ENCODE data around the gene IQCF2. TPM values are rescaled to one million over a fixed set of nuclear protein-coding genes. Genes with fewer than 3 reads are reported as not detected.
"Not testable (repeated sequence)": the region's sequence is repeated elsewhere in the genome, so short reads cannot be mapped to it uniquely, and the experiment has no call there.

Gene IQCF2
- polyA plus RNA-seq, 3 donors from 2014 or later: not detected

- DNase-seq: no peak
- Mint-ChIP-seq H3K27ac (no peak overlapping the region), H3K36me3 (no peaks in the 10 kb centered on the region), H3K4me1 (peaks cover 2 to 9% of the 10 kb centered on the region in 2 donors), H3K9me3 (no peaks in the 10 kb centered on the region), H3K27me3 (ENCODE audit: low read depth in 3 of 3) (peaks cover 4 to 10% (median 7%) of the 10 kb centered on the region in 3 donors), H3K4me3 (no peak overlapping the region)
Observed at GRCh38 chr3:51891242-51892039, 30.0 kb downstream of the IQCF2 start.

- Mint-ChIP-seq H3K36me3 (no peaks in the 10 kb centered on the region), H3K9me3 (no peaks in the 10 kb centered on the region), H3K4me3 (no peak overlapping the region), H3K27ac (no peak overlapping the region), H3K27me3 (ENCODE audit: low read depth in 3 of 3) (peaks cover 2 to 12% (median 10%) of the 10 kb centered on the region in 3 donors), H3K4me1 (peaks cover 2 to 9% of the 10 kb centered on the region in 2 donors)
- DNase-seq: no peak
Observed at GRCh38 chr3:51894391-51894790, 33.0 kb downstream of the IQCF2 start.

- no peaks in the 10 kb centered on the region for H3K9me3 Mint-ChIP-seq
- peaks cover 2 to 9% of the 10 kb centered on the region in 2 donors for H3K4me1 Mint-ChIP-seq
- no peak for DNase-seq
- peaks cover 2 to 12% (median 10%) of the 10 kb centered on the region in 3 donors for H3K27me3 Mint-ChIP-seq (ENCODE audit: low read depth in 3 of 3)
- no peaks in the 10 kb centered on the region for H3K36me3 Mint-ChIP-seq
- H3K4me3 Mint-ChIP-seq: no peak overlapping the region
- no peak overlapping the region for H3K27ac Mint-ChIP-seq
Observed at GRCh38 chr3:51894939-51895338, 33.5 kb downstream of the IQCF2 start.

- Mint-ChIP-seq H3K9me3 (no peaks in the 10 kb centered on the region), H3K4me1 (peaks cover under 1 to 3% of the 10 kb centered on the region in 2 donors), H3K4me3 (no peak overlapping the region), H3K36me3 (no peaks in the 10 kb centered on the region), H3K27me3 (ENCODE audit: low read depth in 3 of 3) (peaks cover 3 to 11% (median 10%) of the 10 kb centered on the region in 3 donors), H3K27ac (peak overlapping the region in 1 of 6 donors; percentile 4)
- DNase-seq: no peak
Observed at GRCh38 chr3:51896607-51897305, 35.3 kb downstream of the IQCF2 start.

GRCh38 chr3:51897391-51897790, 36.0 kb downstream of the IQCF2 start:
- Mint-ChIP-seq H3K27me3 (ENCODE audit: low read depth in 3 of 3) (peaks cover 3 to 11% (median 11%) of the 10 kb centered on the region in 3 donors), H3K4me1 (no peaks in the 10 kb centered on the region), H3K36me3 (no peaks in the 10 kb centered on the region), H3K27ac (no peak overlapping the region), H3K4me3 (no peak overlapping the region), H3K9me3 (no peaks in the 10 kb centered on the region)
- DNase-seq: no peak

GRCh38 chr3:51900043-51900442, 38.6 kb downstream of the IQCF2 start:
- DNase-seq, H3K36me3 Mint-ChIP-seq, H3K4me3 Mint-ChIP-seq, H3K27ac Mint-ChIP-seq, H3K4me1 Mint-ChIP-seq, H3K9me3 Mint-ChIP-seq: not testable (repeated sequence)
- peaks cover 3 to 12% (median 10%) of the 10 kb centered on the region in 3 donors for H3K27me3 Mint-ChIP-seq (ENCODE audit: low read depth in 3 of 3)

GRCh38 chr3:51902361-51902760, 40.9 kb downstream of the IQCF2 start:
- not testable (repeated sequence) for H3K4me1 Mint-ChIP-seq, H3K36me3 Mint-ChIP-seq, H3K27ac Mint-ChIP-seq, H3K9me3 Mint-ChIP-seq, DNase-seq, H3K4me3 Mint-ChIP-seq
- H3K27me3 Mint-ChIP-seq (ENCODE audit: low read depth in 3 of 3): peaks cover 3 to 12% (median 11%) of the 10 kb centered on the region in 3 donors

- peak overlapping the region in 1 of 6 donors; percentile 24 for H3K27ac Mint-ChIP-seq
- no peaks in the 10 kb centered on the region for H3K4me1 Mint-ChIP-seq
- H3K4me3 Mint-ChIP-seq: no peak overlapping the region
- peaks cover 0 to 4% (median 0%) of the 10 kb centered on the region in 3 donors for H3K36me3 Mint-ChIP-seq
- peaks cover 0 to 4% (median 2%) of the 10 kb centered on the region in 6 donors for H3K9me3 Mint-ChIP-seq
- no peak for DNase-seq
- peaks cover 5 to 13% (median 12%) of the 10 kb centered on the region in 3 donors for H3K27me3 Mint-ChIP-seq (ENCODE audit: low read depth in 3 of 3)
Observed at GRCh38 chr3:51904034-51904823, 42.8 kb downstream of the IQCF2 start.

GRCh38 chr3:51908026-51908425, 46.6 kb downstream of the IQCF2 start:
- Mint-ChIP-seq H3K36me3 (peaks cover 0 to 4% (median 0%) of the 10 kb centered on the region in 3 donors), H3K4me3 (no peak overlapping the region), H3K4me1 (no peaks in the 10 kb centered on the region), H3K27ac (no peak overlapping the region), H3K27me3 (ENCODE audit: low read depth in 3 of 3) (peaks cover 2 to 12% (median 10%) of the 10 kb centered on the region in 3 donors), H3K9me3 (peaks cover 0 to 6% (median 3%) of the 10 kb centered on the region in 6 donors)
- DNase-seq: no peak

Other genes starting within 250 kb of the IQCF2 start
- 100 to 1,000 TPM; 101 to 155 (median 131) TPM for gene TEX264, start 190.4 kb upstream of the IQCF2 start, polyA plus RNA-seq
- not detected for gene GRM2, start 154.5 kb upstream of the IQCF2 start, polyA plus RNA-seq
- not detected for gene IQCF6, start 82.4 kb upstream of the IQCF2 start, polyA plus RNA-seq
- gene IQCF5, start 14.0 kb downstream of the IQCF2 start, polyA plus RNA-seq: not detected
- gene IQCF1, start 41.7 kb downstream of the IQCF2 start, polyA plus RNA-seq: not detected
- 10 to 100 TPM; 15.5 to 22.5 (median 21.2) TPM for gene RRP9, start 80.3 kb downstream of the IQCF2 start, polyA plus RNA-seq
- 1 to 10 TPM in 2 of 3 donors, not detected in 1; 2.3 to 2.9 TPM for gene PARP3, start 80.7 kb downstream of the IQCF2 start, polyA plus RNA-seq
- not detected for gene GPR62, start 93.8 kb downstream of the IQCF2 start, polyA plus RNA-seq
- 10 to 100 TPM in 1 of 3 donors, 1 to 10 TPM in 2; 7.2 to 12.7 (median 9.3) TPM for gene PCBP4, start 105.8 kb downstream of the IQCF2 start, polyA plus RNA-seq
- 10 to 100 TPM; 44.9 to 62.3 (median 51.6) TPM for gene ABHD14B, start 112.4 kb downstream of the IQCF2 start, polyA plus RNA-seq
- 100 to 1,000 TPM in 1 of 3 donors, 10 to 100 TPM in 2; 90.2 to 134 (median 97.6) TPM for gene ABHD14A, start 113.4 kb downstream of the IQCF2 start, polyA plus RNA-seq
- 10 to 100 TPM; 19.0 to 52.7 (median 23.8) TPM for gene ACY1, start 121.9 kb downstream of the IQCF2 start, polyA plus RNA-seq
- gene RPL29, start 134.3 kb downstream of the IQCF2 start, polyA plus RNA-seq: 1,000 to 10,000 TPM in 1 of 3 donors, 100 to 1,000 TPM in 2; 501 to 1,073 (median 800) TPM
- 1 to 10 TPM; 1.2 to 4.3 (median 1.6) TPM for gene DUSP7, start 195.0 kb downstream of the IQCF2 start, polyA plus RNA-seq

Measured in immature natural killer cell (primary cell).